ENCODE data around the gene ZDHHC14.
"Not testable (repeated sequence)": the region's sequence is repeated elsewhere in the genome, so short reads cannot be mapped to it uniquely, and the experiment has no call there.

DNA sequence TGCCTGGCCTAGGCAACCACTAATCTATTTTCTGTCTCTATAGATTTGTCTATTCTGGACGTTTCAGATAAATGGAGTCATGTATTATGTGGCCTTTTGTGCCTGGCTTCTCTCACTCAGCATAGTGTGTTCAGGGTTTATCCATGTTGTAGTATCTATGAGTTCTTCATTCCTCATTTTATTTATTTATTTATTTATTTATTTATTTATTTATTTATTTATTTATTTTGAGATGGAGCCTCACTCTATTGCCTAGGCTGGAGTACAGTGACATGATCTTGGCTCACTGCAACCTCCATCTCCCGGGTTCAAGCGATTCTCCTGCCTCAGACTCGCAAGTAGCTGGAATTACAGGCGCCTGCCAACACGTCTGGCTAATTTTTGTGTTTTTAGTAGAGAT is 86.3 kb downstream of the ZDHHC14 start:
- not testable (repeated sequence) for TF ChIP-seq CTCF (IDR thresholded peaks at IDR 0.05; ENCODE audit: low read length); EZH2 (optimal IDR thresholded peaks at IDR 0.05; ENCODE audit: low read depth, low read length); EZH2phosphoT487 (IDR thresholded peaks at IDR 0.05; ENCODE audit: low read length)
